GM12878 (cell line): Measurements from ENCODE around the gene MEIS2. TPM values are rescaled to one million over a fixed set of nuclear protein-coding genes. Genes with fewer than 3 reads are reported as not detected.

Source experiments
- E2F4 ChIP-seq: IDR thresholded peaks from 2 replicates; pipeline ENCODE4 v1.6.1; 2012; ENCODE audit warnings: low read depth, low read length, improper control_type of control experiment
- LARP7 ChIP-seq: fragments of 450-650 bp; IDR thresholded peaks from 2 replicates; pipeline ENCODE4 v1.6.1; 2017; ENCODE audit warnings: mild to moderate bottlenecking
- MAX ChIP-seq: IDR thresholded peaks from 2 replicates; pipeline ENCODE4 v1.6.1; 2012; ENCODE audit warnings: low read depth, low read length, improper control_type of control experiment
- MYB ChIP-seq: fragments of 150-350 bp; IDR thresholded peaks from 2 replicates; pipeline ENCODE4 v1.6.1; 2014; ENCODE audit warnings: mild to moderate bottlenecking, low read depth, low read length, borderline replicate concordance
- NR2C1 ChIP-seq: fragments of 450-650 bp; IDR thresholded peaks from 2 replicates; pipeline ENCODE4 v1.6.1; 2017; ENCODE audit warnings: antibody characterized with exemption, mild to moderate bottlenecking, moderate library complexity
- NRF1 ChIP-seq: conservative IDR thresholded peaks from 2 replicates; pipeline ENCODE4 v1.6.1; 2011; ENCODE audit warnings: mild to moderate bottlenecking, low read depth, low read length, improper control_type of control experiment
- POLR2AphosphoS2 ChIP-seq: IDR thresholded peaks from 2 replicates; pipeline ENCODE4 v1.6.1; 2011; ENCODE audit warnings: low read depth, mild to moderate bottlenecking, low read length, improper control_type of control experiment, moderate library complexity
- RELA ChIP-seq: fragments of 450-650 bp; IDR thresholded peaks from 2 replicates; pipeline ENCODE4 v1.8.0; 2014; ENCODE audit warnings: borderline replicate concordance; ENCODE audit not compliant: partially characterized antibody
- ZBTB40 ChIP-seq: fragments of 450-650 bp; IDR thresholded peaks from 2 replicates; pipeline ENCODE4 v1.6.1; 2016; ENCODE audit warnings: mild to moderate bottlenecking, moderate library complexity, borderline replicate concordance
- ZNF207 ChIP-seq: fragments of 450-650 bp; IDR thresholded peaks from 2 replicates; pipeline ENCODE4 v1.6.1; 2014; ENCODE audit warnings: antibody characterized with exemption, mild to moderate bottlenecking, borderline replicate concordance
- polyA plus RNA-seq, 11 experiments: library from polyadenylated mRNA; depleted of rRNA in 4 of 11; unstranded in 6 of 11; stranded (reverse) in 5 of 11; fragments of >200 nt; fragmentation: Nextera tagmentation in 4 of 11; fragmentation: Illumina TruSeq in 1 of 11; extraction: Ambion mirVana in 4 of 11; extraction: Trizol in 1 of 11; gene quantifications; 1 replicate in 1 of 11; 2 replicates in 10 of 11; pipeline versions ENCODE4 v1.2.1 to v1.2.3, GENCODE V29; 2011 to 2016; ENCODE audit warnings: inconsistent platforms in 2 of 11, missing spikeins in 2 of 11, low read depth in 1 of 11
- total RNA-seq, 4 experiments: library from RNA; depleted of rRNA in 3 of 4; stranded (reverse); fragments of >200 nt in 3 of 4; fragmentation: Illumina TruSeq in 1 of 4; extraction: Trizol in 1 of 4; gene quantifications; 2 replicates each; pipeline versions ENCODE4 v1.2.1 to v1.2.3, GENCODE V29; 2013 to 2021

Gene MEIS2
- total and polyA plus RNA-seq, 10 of the 15 experiments (the other 5 are each of a cell fraction or from before 2014, with no cell fraction given), result 9.2 to 54.0 (median 20.4) TPM

- no peak for TF ChIP-seq ZBTB40
- no peak for TF ChIP-seq POLR2AphosphoS2
- TF ChIP-seq MAX, result no peak
- TF ChIP-seq E2F4, result no peak
- TF ChIP-seq NRF1, result no peak
- no peak for TF ChIP-seq ZNF207
- no peak for TF ChIP-seq LARP7
- no peak for TF ChIP-seq RELA
- no peak for TF ChIP-seq NR2C1
- no peak for TF ChIP-seq MYB
These were observed 79.5 kb downstream of the MEIS2 start (continued) for GRCh38 chr15:37020852-37021251.
